Nephron progenitor cell (in vitro differentiated cells): ENCODE data around the gene BAAT.

Source experiments
- DNase-seq: peaks from one replicate; pipeline ENCODE4 v3.0.0; 2021
- H3K27ac Mint-ChIP-seq: 2 replicates; pipeline ENCODE4 v1.8.0; 2021; ENCODE audit warnings: mild to moderate bottlenecking, moderate library complexity, mixed read lengths
- H3K27me3 Mint-ChIP-seq: 2 replicates; pipeline ENCODE4 v1.8.0; 2021; ENCODE audit warnings: mild to moderate bottlenecking, low read depth, mixed read lengths; ENCODE audit not compliant: poor library complexity
- H3K36me3 Mint-ChIP-seq: 2 replicates; pipeline ENCODE4 v1.8.0; 2021; ENCODE audit warnings: low read depth, mixed read lengths
- H3K4me1 Mint-ChIP-seq: 2 replicates; pipeline ENCODE4 v1.8.0; 2021; ENCODE audit warnings: mixed read lengths
- H3K4me3 Mint-ChIP-seq: 2 replicates; pipeline ENCODE4 v1.8.0; 2021; ENCODE audit warnings: mild to moderate bottlenecking, moderate library complexity, mixed read lengths
- H3K9me3 Mint-ChIP-seq: 2 replicates; pipeline ENCODE4 v1.8.0; 2021; ENCODE audit warnings: mild to moderate bottlenecking, moderate library complexity, mixed read lengths
- TF ChIP-seq, protein P1 (sequence below): fragments of 200-600 bp; sonication (generic); IDR thresholded peaks from 2 replicates; pipeline ENCODE4 v1.5.0; 2021; ENCODE audit warnings: antibody characterized with exemption

BAAT gene

GRCh38 chr9:101354765-101355708, 29.8 kb downstream of the BAAT start:
- Mint-ChIP-seq H3K36me3 (no peaks in the 10 kb centered on the region), H3K4me3 (no peak overlapping the region), H3K4me1 (no peaks in the 10 kb centered on the region), H3K27me3 (peaks cover 3% of the 10 kb centered on the region), H3K27ac (no peak overlapping the region), H3K9me3 (no peaks in the 10 kb centered on the region)
- DNase-seq = no peak
- TF ChIP-seq, protein P1, sequence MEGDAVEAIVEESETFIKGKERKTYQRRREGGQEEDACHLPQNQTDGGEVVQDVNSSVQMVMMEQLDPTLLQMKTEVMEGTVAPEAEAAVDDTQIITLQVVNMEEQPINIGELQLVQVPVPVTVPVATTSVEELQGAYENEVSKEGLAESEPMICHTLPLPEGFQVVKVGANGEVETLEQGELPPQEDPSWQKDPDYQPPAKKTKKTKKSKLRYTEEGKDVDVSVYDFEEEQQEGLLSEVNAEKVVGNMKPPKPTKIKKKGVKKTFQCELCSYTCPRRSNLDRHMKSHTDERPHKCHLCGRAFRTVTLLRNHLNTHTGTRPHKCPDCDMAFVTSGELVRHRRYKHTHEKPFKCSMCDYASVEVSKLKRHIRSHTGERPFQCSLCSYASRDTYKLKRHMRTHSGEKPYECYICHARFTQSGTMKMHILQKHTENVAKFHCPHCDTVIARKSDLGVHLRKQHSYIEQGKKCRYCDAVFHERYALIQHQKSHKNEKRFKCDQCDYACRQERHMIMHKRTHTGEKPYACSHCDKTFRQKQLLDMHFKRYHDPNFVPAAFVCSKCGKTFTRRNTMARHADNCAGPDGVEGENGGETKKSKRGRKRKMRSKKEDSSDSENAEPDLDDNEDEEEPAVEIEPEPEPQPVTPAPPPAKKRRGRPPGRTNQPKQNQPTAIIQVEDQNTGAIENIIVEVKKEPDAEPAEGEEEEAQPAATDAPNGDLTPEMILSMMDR = no peak

- Mint-ChIP-seq H3K4me3 (no peak overlapping the region), H3K4me1 (no peaks in the 10 kb centered on the region), H3K27me3 (peaks cover 3% of the 10 kb centered on the region), H3K36me3 (no peaks in the 10 kb centered on the region), H3K9me3 (no peaks in the 10 kb centered on the region), H3K27ac (no peak overlapping the region)
- TF ChIP-seq, protein P1 = no peak
- DNase-seq = no peak
These were observed 30.6 kb downstream of the BAAT start for GRCh38 chr9:101354143-101354764.

DNA sequence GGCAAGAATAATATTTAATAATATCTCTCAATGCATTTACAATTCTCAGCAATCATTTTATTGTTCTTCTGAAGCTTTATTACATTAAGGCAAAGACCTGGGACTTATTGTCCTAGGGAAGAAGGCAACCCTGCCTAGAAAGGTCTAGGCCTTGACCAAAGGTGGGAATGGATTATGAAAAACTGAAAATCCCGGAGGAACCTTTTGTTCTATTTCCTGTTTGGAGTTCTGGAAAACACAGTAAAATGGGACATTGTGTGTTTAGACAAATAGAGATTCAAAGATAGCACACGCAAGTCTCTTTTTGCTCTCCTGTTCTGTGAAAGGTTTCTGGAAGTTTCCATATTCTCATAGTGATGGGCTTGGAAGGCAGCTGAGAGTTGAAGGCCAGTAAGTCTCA, 31.1 kb downstream of the BAAT start:
- no peaks in the 10 kb centered on the region for H3K9me3 Mint-ChIP-seq
- no peak overlapping the region for H3K4me3 Mint-ChIP-seq
- DNase-seq = no peak
- H3K27ac Mint-ChIP-seq = no peak overlapping the region
- TF ChIP-seq, protein P1 = no peak
- no peaks in the 10 kb centered on the region for H3K36me3 Mint-ChIP-seq
- peaks cover 3% of the 10 kb centered on the region for H3K27me3 Mint-ChIP-seq
- no peaks in the 10 kb centered on the region for H3K4me1 Mint-ChIP-seq

DNA sequence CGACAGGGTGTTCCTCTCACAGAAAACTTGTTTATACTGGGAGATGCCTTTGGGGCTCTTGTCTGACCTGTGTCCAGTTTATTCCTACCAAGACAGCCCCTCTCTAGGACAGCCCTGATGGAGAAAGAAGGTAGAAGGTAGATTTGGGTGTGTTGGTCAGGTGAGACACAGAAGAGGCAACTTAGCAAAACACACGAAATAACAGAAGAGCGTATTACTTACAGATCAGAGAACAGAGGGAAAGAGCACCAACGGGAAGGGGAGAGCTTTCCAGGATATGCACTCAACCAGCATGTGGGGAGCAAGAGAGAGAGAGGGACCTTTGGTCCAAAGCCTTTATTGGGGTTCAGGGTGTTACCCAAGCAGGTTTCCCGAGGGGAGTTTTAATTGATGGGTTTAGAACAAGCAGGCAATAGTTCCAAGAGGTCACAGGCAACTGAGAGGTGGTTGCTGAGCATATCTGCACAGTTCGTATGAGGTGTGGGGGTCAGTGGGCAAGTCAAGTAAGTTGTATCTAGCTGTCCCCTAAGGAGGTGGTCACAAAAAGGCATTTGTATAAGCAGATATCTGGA, 31.8 kb downstream of the BAAT start:
- H3K4me1 Mint-ChIP-seq = no peaks in the 10 kb centered on the region

GRCh38 chr9:101350285-101350684, 34.5 kb downstream of the BAAT start:
- Mint-ChIP-seq H3K27me3 (peaks cover 4% of the 10 kb centered on the region), H3K4me1 (no peaks in the 10 kb centered on the region), H3K36me3 (no peaks in the 10 kb centered on the region), H3K9me3 (no peaks in the 10 kb centered on the region), H3K4me3 (no peak overlapping the region), H3K27ac (no peak overlapping the region)
- DNase-seq = no peak
- TF ChIP-seq, protein P1 = no peak

More for the DNA sequence above, 31.8 kb downstream of the BAAT start:
- Mint-ChIP-seq H3K9me3 (no peaks in the 10 kb centered on the region), H3K36me3 (no peaks in the 10 kb centered on the region), H3K4me3 (no peak overlapping the region), H3K27ac (no peak overlapping the region), H3K27me3 (peaks cover 3% of the 10 kb centered on the region)
- DNase-seq = no peak
- TF ChIP-seq, protein P1 = no peak
